HG02884 (cell line): Measurements from ENCODE around the gene SZT2.
"Not testable (repeated sequence)": the region's sequence is repeated elsewhere in the genome, so short reads cannot be mapped to it uniquely, and the experiment has no call there.

Experiments used
- ATAC-seq: cut with Tn5 transposase; IDR thresholded peaks from one replicate; pipeline ENCODE4 v1.9.1; 2021; ENCODE audit warnings: mild to moderate bottlenecking, moderate library complexity; ENCODE audit not compliant: unreplicated experiment

Gene SZT2

GRCh38 chr1:43477716-43478115 is 88.0 kb downstream of the SZT2 start:
- no peak for ATAC-seq

GRCh38 chr1:43479414-43479813 is 89.7 kb downstream of the SZT2 start:
- no peak for ATAC-seq

GRCh38 chr1:43481491-43481890 is 91.8 kb downstream of the SZT2 start:
- no peak for ATAC-seq

GRCh38 chr1:43482215-43482614 is 92.5 kb downstream of the SZT2 start:
- no peak for ATAC-seq

GRCh38 chr1:43484367-43484766 is 94.7 kb downstream of the SZT2 start:
- ATAC-seq = no peak

GRCh38 chr1:43488165-43488564 is 98.5 kb downstream of the SZT2 start:
- no peak for ATAC-seq

- no peak for ATAC-seq
Measured at GRCh38 chr1:43491061-43491460, 101.4 kb downstream of the SZT2 start.

GRCh38 chr1:43492826-43493225 is 103.1 kb downstream of the SZT2 start:
- no peak for ATAC-seq

- no peak for ATAC-seq
Measured at GRCh38 chr1:43493661-43494450, 104.2 kb downstream of the SZT2 start.

GRCh38 chr1:43495204-43495603 is 105.5 kb downstream of the SZT2 start:
- ATAC-seq = no peak

GRCh38 chr1:43499898-43500297 is 110.2 kb downstream of the SZT2 start:
- no peak for ATAC-seq

GRCh38 chr1:43501806-43502205 is 112.1 kb downstream of the SZT2 start:
- not testable (repeated sequence) for ATAC-seq

- no peak for ATAC-seq
Measured at GRCh38 chr1:43503534-43503933, 113.8 kb downstream of the SZT2 start.
